CD4-positive, alpha-beta T cell treated with Interferon alpha-2 for 1 hour (primary cell): ENCODE results near the gene ZMYND8.
A peak's percentile ranks its signal among the peaks of the same experiment; 100 is the strongest.
"Not testable (repeated sequence)": the region's sequence is repeated elsewhere in the genome, so short reads cannot be mapped to it uniquely, and the experiment has no call there.

Experiments
- DNase-seq, 2 donors: peaks; one replicate each; pipeline ENCODE4 v3.0.0-alpha.2; 2020 to 2022

The ZMYND8 gene

DNA sequence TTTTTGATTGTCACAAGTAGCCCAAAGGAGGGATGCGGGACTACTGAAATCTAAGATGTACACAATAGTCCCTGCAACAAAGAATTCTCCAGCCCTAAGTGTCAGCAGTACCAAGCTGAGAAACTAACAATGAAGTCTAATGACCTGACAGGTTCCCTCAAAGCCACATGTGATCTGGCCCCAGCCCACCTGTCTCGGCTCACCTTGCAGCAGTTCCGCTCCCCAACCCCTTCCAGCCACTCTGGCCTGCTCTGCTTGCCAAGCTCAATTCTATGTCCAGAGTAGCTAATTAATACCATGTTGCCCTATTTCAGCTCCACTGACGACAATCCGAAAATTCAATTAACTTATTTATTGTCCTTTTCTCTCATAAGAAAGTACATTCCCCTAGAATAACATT, 72.1 kb downstream of the ZMYND8 start:
- DNase-seq: no peak

DNA sequence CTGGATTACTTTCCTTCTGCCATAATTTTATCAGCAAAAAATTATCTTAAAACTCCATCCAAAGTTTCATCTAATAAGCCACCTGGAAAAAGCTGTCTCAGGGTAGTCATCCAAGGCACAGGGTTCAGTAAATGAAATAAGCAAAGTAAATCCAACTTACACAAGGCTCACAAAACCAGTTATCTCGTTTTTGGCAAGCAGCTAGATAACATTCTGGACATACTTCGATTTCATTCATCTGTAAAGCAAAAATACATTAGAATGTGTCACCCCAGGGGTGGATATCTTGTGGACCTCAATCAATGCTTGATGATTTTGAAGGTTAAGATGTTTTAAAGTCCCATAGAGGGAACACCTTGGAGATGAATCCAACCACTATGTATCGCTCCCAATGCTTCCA, 73.1 kb downstream of the ZMYND8 start:
- DNase-seq: no peak

- no peak for DNase-seq
Observed at GRCh38 chr20:47282864-47283263, 73.6 kb downstream of the ZMYND8 start.

GRCh38 chr20:47281376-47281775, 75.1 kb downstream of the ZMYND8 start:
- DNase-seq: no peak

DNA sequence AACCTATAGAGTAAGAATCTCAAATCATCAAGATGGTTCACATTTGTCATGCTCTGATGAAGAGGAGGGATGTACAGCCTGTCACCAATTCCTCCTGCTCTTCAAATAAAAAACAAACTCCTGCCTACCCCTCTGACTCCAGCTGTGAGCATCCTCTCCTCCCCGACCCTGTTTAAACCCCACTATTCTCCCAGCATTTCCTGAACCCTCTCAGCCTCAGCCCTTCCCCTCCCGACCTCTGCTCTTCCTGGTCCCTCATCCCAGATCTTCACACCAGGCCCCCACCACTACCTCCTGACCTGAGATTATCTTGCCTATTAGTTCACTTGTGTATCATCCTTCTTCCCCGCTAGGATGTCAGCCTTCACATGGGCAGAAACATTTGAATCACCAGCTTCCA, 75.8 kb downstream of the ZMYND8 start:
- DNase-seq: no peak

- no peak for DNase-seq
Observed at GRCh38 chr20:47280228-47280627, 76.3 kb downstream of the ZMYND8 start.

DNA sequence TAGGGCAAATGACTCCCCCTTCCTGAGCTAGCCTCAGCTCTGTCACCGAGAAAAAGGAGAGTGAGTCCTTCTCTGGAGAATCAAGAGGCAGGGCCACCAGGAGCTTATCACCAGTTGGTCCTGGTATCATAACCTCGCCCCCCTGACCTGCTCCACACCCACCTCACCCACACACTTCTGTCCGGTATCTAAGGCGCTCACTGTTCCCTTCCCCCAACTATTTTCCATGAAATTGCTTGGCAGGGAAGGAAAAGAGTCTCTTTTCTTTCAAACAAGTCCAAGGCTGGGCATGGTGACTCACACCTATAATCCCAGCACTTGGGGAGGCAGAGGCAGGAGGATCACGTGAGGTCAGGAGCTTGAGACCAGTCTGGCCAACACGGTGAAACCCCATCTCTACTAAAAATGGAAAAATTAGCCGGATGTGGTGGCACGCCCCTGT, 77.6 kb downstream of the ZMYND8 start:
- DNase-seq: no peak

- DNase-seq: not testable (repeated sequence)
Observed at GRCh38 chr20:47277535-47277872, 79.0 kb downstream of the ZMYND8 start.

DNA sequence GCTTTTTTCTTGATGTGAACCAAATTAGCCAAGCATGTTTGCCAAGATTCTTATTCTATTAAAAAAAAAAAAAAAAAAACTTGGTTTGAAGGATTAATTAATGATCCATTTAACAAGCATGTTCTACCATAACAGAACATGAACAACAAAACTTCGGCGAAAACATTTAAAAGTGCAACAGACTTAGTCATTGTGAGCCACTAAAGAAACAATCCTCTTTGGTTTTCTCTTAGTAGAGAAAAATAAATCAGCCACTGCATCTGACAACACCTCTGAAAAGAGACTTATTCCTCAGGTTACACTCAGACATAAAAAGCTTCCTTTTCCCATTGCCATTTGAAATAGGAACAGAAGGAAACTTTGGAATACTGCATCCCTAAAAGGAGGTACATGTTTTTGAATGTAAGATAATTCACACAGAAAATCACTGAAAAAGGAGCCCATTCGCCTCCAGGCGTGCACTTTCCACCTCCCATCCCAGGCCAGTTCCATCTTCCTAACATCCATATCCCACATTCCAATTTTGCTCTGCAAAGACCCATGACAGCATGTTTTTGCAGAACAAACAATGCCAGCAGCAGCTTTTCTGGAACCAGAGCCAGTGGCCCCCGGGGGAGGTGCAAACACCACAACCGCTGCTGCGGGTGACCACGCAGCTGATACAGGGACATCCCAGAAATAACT, 79.5 kb downstream of the ZMYND8 start:
- DNase-seq: no peak

- DNase-seq: no peak
Observed at GRCh38 chr20:47276251-47276650, 80.2 kb downstream of the ZMYND8 start.

DNA sequence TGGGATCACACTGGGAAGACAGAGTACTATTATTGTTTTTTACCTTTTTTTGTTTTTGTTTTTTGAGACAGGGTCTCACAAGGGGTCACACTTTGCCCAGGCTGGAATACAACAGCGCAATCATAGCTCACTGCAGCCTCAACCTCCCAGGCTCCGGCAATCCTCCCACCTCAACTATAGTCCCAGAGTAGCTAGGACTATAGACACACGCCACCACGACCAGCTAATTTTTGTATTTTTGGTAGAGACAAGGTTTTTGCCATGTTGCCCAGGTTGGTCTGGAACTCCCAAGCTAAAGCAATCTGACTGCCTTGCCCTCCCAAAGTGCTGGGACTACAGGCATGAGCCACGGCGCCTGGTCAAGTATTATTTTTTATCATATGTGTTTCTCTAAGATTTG, 81.0 kb downstream of the ZMYND8 start:
- no peak for DNase-seq

GRCh38 chr20:47274401-47275108, 81.9 kb downstream of the ZMYND8 start:
- no peak for DNase-seq

GRCh38 chr20:47273591-47274235, 82.8 kb downstream of the ZMYND8 start:
- DNase-seq: no peak

GRCh38 chr20:47272893-47273590, 83.5 kb downstream of the ZMYND8 start:
- peak; percentile 27 to 75 for DNase-seq

DNA sequence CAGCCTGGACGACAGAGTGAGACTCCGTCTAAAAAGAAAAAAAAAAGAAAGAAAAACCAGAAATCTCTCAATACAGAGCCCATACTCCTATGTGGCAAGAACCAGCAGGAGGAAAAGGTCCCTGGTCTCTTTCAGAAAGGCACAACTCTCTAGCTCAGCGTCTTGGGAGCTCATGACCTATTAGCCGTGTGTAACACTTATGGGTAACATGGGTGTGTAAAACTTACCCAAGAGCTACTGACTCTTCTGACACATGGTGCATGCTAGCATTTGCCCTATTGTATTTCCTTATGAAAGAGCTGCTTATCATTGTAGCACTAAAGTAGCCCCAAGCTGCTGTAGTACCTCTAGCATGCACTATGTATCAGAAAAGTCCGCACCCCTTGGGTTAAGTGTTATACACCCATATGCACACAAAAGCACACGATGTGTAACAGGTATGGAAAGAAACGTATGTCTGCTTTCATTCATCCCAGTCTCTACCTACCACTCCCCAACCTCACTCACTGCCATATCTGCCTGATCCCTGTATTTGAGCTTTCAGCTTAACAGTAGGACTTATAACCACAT, 85.4 kb downstream of the ZMYND8 start:
- no peak for DNase-seq

- DNase-seq: no peak
Observed at GRCh38 chr20:47269309-47270165, 87.0 kb downstream of the ZMYND8 start.

DNA sequence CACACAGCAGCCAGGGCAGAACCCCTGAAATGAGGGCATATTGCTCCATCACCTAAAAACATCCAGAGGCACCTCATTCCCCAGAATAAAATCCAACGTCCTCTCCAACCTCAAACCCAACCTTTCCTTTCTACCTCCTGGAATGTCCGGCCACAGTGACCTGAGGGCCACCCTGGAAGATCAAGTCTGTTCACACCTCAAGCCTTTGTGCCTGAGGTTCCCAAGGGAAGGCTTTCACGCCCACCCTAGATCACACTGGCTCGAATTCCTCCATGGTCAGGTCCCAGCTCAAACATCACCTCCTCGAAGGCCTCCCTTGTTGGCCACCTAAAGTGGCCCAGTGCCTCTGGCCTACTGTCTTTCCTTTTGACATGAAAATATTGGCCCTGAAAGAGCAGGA, 88.9 kb downstream of the ZMYND8 start:
- no peak for DNase-seq

DNA sequence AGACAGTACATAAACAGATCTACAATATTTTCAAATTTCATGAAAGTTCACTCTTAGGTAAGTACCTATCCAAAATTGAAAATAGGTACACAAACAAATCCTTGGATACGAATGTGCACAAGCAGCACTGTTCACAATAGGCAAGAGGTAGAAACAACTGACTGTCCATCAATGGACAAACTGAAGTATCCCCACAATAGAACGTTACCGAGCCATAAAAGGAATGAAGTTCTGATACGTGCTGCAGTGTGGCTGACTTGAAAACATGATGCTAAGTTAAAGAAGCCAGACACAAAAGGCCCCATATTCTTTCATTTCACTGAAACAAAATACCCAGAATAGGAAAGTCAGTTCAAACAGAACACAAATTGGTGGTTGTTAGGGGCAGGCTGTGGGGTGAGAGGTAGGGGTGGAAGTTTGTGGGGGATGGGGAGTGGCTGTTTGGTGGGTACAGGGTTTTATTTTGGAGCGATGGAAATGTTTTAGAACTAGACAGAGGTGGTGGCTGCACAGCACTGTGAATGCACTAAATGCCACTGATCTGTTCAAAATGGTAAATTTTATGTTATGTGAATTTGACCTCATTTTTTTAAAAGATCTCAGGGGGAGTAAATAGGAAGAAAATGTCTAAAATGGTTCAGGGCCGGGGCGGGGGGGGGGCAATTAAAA, 89.5 kb downstream of the ZMYND8 start:
- no peak for DNase-seq

GRCh38 chr20:47265984-47266383, 90.5 kb downstream of the ZMYND8 start:
- no peak for DNase-seq

GRCh38 chr20:47265214-47265613, 91.3 kb downstream of the ZMYND8 start:
- no peak for DNase-seq

GRCh38 chr20:47264137-47264769, 92.2 kb downstream of the ZMYND8 start:
- not testable (repeated sequence) for DNase-seq
